AG09309 (cell line): ENCODE measurements around the gene HILPDA.

Source experiments
- DNase-seq: peaks from one replicate; pipeline ENCODE4 v3.0.0-alpha.2; 2010; ENCODE audit warnings: low read depth
- H3K4me3 ChIP-seq: 2 replicates; pipeline ENCODE4 v1.5.1; 2011; ENCODE audit warnings: mild to moderate bottlenecking, low read depth, low read length, moderate library complexity; ENCODE audit not compliant: control insufficient read depth
- CTCF ChIP-seq: IDR thresholded peaks from 2 replicates; pipeline ENCODE4 v1.5.1; 2011; ENCODE audit warnings: mild to moderate bottlenecking, low read depth, low read length, inconsistent platforms; ENCODE audit not compliant: insufficient read depth, control insufficient read depth; ENCODE audit errors: missing control alignments

HILPDA gene

GRCh38 chr7:128430207-128430606 lies 25.5 kb upstream of the HILPDA start:
- H3K4me3 ChIP-seq, result no peak overlapping the region
- DNase-seq, result no peak
- TF ChIP-seq CTCF, result no peak

- H3K4me3 ChIP-seq, result no peak overlapping the region
- DNase-seq, result no peak
- TF ChIP-seq CTCF, result no peak
Observed at GRCh38 chr7:128431221-128431620, 24.5 kb upstream of the HILPDA start.

- no peak overlapping the region for H3K4me3 ChIP-seq
- DNase-seq, result no peak
- TF ChIP-seq CTCF, result no peak
Observed at GRCh38 chr7:128431754-128432153, 23.9 kb upstream of the HILPDA start.

- H3K4me3 ChIP-seq, result no peak overlapping the region
- no peak for DNase-seq
- no peak for TF ChIP-seq CTCF
Observed at GRCh38 chr7:128434413-128435326, 21.0 kb upstream of the HILPDA start.

GRCh38 chr7:128435327-128435686 lies 20.4 kb upstream of the HILPDA start:
- H3K4me3 ChIP-seq, result no peak overlapping the region
- TF ChIP-seq CTCF, result no peak
- DNase-seq, result no peak

- TF ChIP-seq CTCF, result no peak
- H3K4me3 ChIP-seq, result no peak overlapping the region
- DNase-seq, result no peak
Observed at GRCh38 chr7:128437426-128438332, 18.0 kb upstream of the HILPDA start.
